ENCODE results near the gene IRF7.

Gene IRF7

GRCh38 chr11:621838-622237 lies 6.1 kb upstream of the IRF7 start:
- DNase-seq (ENCODE audit: low read depth in 1 of 2, low spot score in 1 of 2), result no peak

- no peak for DNase-seq (ENCODE audit: low read depth in 1 of 2, low spot score in 1 of 2)
Observed at GRCh38 chr11:620935-621814, 5.4 kb upstream of the IRF7 start.

- DNase-seq (ENCODE audit: low read depth in 1 of 2, low spot score in 1 of 2), result no peak
Observed at GRCh38 chr11:620201-620600, 4.5 kb upstream of the IRF7 start.

- DNase-seq (ENCODE audit: low read depth in 1 of 2, low spot score in 1 of 2), result no peak
Observed at GRCh38 chr11:619628-620050, 3.9 kb upstream of the IRF7 start.

- DNase-seq (ENCODE audit: low read depth in 1 of 2, low spot score in 1 of 2), result no peak
Observed at GRCh38 chr11:618856-619627, 3.3 kb upstream of the IRF7 start.

GRCh38 chr11:617912-618682 lies 2.3 kb upstream of the IRF7 start:
- DNase-seq (ENCODE audit: low read depth in 1 of 2, low spot score in 1 of 2), result no peak

GRCh38 chr11:617199-617911 lies 1.6 kb upstream of the IRF7 start:
- DNase-seq (ENCODE audit: low read depth in 1 of 2, low spot score in 1 of 2), result no peak

GRCh38 chr11:616320-617198 lies 809 bp upstream of the IRF7 start:
- no peak for DNase-seq (ENCODE audit: low read depth in 1 of 2, low spot score in 1 of 2)

GRCh38 chr11:614623-615503 lies 887 bp downstream of the IRF7 start:
- DNase-seq (ENCODE audit: low read depth in 1 of 2, low spot score in 1 of 2), result no peak

- DNase-seq (ENCODE audit: low read depth in 1 of 2, low spot score in 1 of 2), result no peak
Observed at GRCh38 chr11:614021-614622, 1.6 kb downstream of the IRF7 start.

- peak; percentile 63 to 70 for DNase-seq (ENCODE audit: low read depth in 1 of 2, low spot score in 1 of 2)
Observed at GRCh38 chr11:613369-613968, 2.3 kb downstream of the IRF7 start.

GRCh38 chr11:612961-613300 lies 2.8 kb downstream of the IRF7 start:
- no peak for DNase-seq (ENCODE audit: low read depth in 1 of 2, low spot score in 1 of 2)

- DNase-seq (ENCODE audit: low read depth in 1 of 2, low spot score in 1 of 2), result no peak
Observed at GRCh38 chr11:612201-612960, 3.4 kb downstream of the IRF7 start.

- DNase-seq (ENCODE audit: low read depth in 1 of 2, low spot score in 1 of 2), result no peak
Observed at GRCh38 chr11:611001-611996, 4.5 kb downstream of the IRF7 start.

- no peak for DNase-seq (ENCODE audit: low read depth in 1 of 2, low spot score in 1 of 2)
Observed at GRCh38 chr11:610146-610801, 5.5 kb downstream of the IRF7 start.

GRCh38 chr11:609341-609811 lies 6.4 kb downstream of the IRF7 start:
- no peak for DNase-seq (ENCODE audit: low read depth in 1 of 2, low spot score in 1 of 2)

All from stimulated activated CD4-positive, alpha-beta T cell treated with anti-CD3 and anti-CD28 coated beads, Interleukin-15, amount 100 ng/mL, for 1 hour (primary cell).